LNCAP (cell line): ENCODE data around the gene ZNF620.

ENCODE experiments used
- CTCF ChIP-seq: fragments of 450-650 bp; IDR thresholded peaks from 2 replicates; pipeline ENCODE4 v1.5.1; 2017; ENCODE audit warnings: mild to moderate bottlenecking

The ZNF620 gene

GRCh38 chr3:40566694-40567093, 60.9 kb downstream of the ZNF620 start:
- no peak for TF ChIP-seq CTCF
